Kidney (tissue), 14 donors: ENCODE results near the gene NINJ2. TPM values are rescaled to one million over a fixed set of nuclear protein-coding genes. Genes with fewer than 3 reads are reported as not detected.

Experiments used
- DNase-seq, 5 donors: peaks; one replicate each; pipeline ENCODE4 v3.0.0-alpha.2; 2013 to 2020
- FAIRE-seq: peaks from 2 replicates; lab custom pipeline; 2012; peaks lifted over from hg19 to GRCh38; lab: Jason Lieb, UNC
- H3K27ac ChIP-seq, 2 donors: one replicate each; pipeline ENCODE4 v1.7.0; 2013; ENCODE audit warnings: low read depth in 2 of 2, low read length in 2 of 2, inconsistent platforms in 1 of 2
- H3K27me3 ChIP-seq: one replicate; pipeline ENCODE4 v1.7.1; 2013; ENCODE audit warnings: low read length, inconsistent platforms; ENCODE audit not compliant: control insufficient read depth, insufficient read depth
- H3K36me3 ChIP-seq, 3 donors: one replicate each; pipeline versions ENCODE4 v1.7.0 to v1.7.1; 2013; ENCODE audit warnings: low read length in 3 of 3, control low read depth in 1 of 3, inconsistent platforms in 1 of 3; ENCODE audit not compliant: insufficient read depth in 3 of 3, control insufficient read depth in 2 of 3
- H3K4me1 ChIP-seq, 3 donors: one replicate each; pipeline versions ENCODE4 v1.7.0 to v1.7.1; 2013; ENCODE audit warnings: low read length in 3 of 3, inconsistent platforms in 1 of 3, low read depth in 1 of 3; ENCODE audit not compliant: control insufficient read depth in 2 of 3, insufficient read depth in 2 of 3
- H3K4me3 ChIP-seq, 3 donors: one replicate each; pipeline versions ENCODE4 v1.7.0 to v1.8.1; 2013; ENCODE audit warnings: low read length in 3 of 3, control low read depth in 1 of 3, inconsistent platforms in 1 of 3
- H3K9ac ChIP-seq, 3 donors: one replicate each; pipeline versions ENCODE4 v1.7.0 to v1.7.1; 2013; ENCODE audit warnings: low read length in 3 of 3, control low read depth in 1 of 3, inconsistent platforms in 1 of 3
- H3K9me3 ChIP-seq, 3 donors: one replicate each; pipeline versions ENCODE4 v1.7.0 to v1.7.1; 2013; ENCODE audit warnings: low read length in 3 of 3, control low read depth in 1 of 3, inconsistent platforms in 1 of 3; ENCODE audit not compliant: control insufficient read depth in 2 of 3, insufficient read depth in 1 of 3
- intact Hi-C: fragments of 100-400 bp; cut with DNase I; formaldehyde crosslinking; loops from one replicate; pipeline ENCODE4 v1.11.1; 2022
- polyA plus RNA-seq: library from polyadenylated mRNA; stranded (reverse); fragments of 350-450 nt; fragmentation: Illumina TruSeq; extraction: RNeasy Lipid Tissue Mini Kit (QIAGEN cat#74804); gene quantifications from one replicate; pipeline ENCODE4 v1.2.3, GENCODE V29; 2014; ENCODE audit warnings: low read depth, low replicate concordance; ENCODE audit not compliant: insufficient read depth
- total RNA-seq: library from RNA; stranded (reverse); fragmentation: NEBNext Ultra II Directional; extraction: Animal tissue kit (Norgen Biotek cat#: 25700); gene quantifications from one replicate; pipeline ENCODE4 v1.2.1, GENCODE V29; 2021
- TF ChIP-seq, protein P1 (sequence below): IDR thresholded peaks from 3 replicates; pipeline ENCODE4 v1.5.1; 2012; ENCODE audit warnings: mild to moderate bottlenecking, moderate library complexity, borderline replicate concordance; ENCODE audit not compliant: insufficient read depth; ENCODE audit errors: extremely low read depth
- donor health status: control.
- donor health status: control.
- donor health status: control.
- donor health status: control.
- donor health status: control.
- donor health status: DM: yes; HTN: yes; CAD: no.
- donor health status: Normal renal cell carcinoma (clear cell type).

The NINJ2 gene
- total and polyA plus RNA-seq, 2 donors from 2014 or later, result 0.69 to 2.8 TPM

GRCh38 chr12:581746-582145, 81.5 kb downstream of the NINJ2 start:
- FAIRE-seq (no peak), DNase-seq (peak in 1 of 5 donors; percentile 19)

GRCh38 chr12:581321-581720, 81.9 kb downstream of the NINJ2 start:
- H3K27me3 ChIP-seq, result no peaks in the 10 kb centered on the region
- intact Hi-C loops, result no loop called here
- no peaks in the 10 kb centered on the region for H3K9me3 ChIP-seq
- H3K36me3 ChIP-seq, result no peaks in the 10 kb centered on the region
- TF ChIP-seq, protein P1, sequence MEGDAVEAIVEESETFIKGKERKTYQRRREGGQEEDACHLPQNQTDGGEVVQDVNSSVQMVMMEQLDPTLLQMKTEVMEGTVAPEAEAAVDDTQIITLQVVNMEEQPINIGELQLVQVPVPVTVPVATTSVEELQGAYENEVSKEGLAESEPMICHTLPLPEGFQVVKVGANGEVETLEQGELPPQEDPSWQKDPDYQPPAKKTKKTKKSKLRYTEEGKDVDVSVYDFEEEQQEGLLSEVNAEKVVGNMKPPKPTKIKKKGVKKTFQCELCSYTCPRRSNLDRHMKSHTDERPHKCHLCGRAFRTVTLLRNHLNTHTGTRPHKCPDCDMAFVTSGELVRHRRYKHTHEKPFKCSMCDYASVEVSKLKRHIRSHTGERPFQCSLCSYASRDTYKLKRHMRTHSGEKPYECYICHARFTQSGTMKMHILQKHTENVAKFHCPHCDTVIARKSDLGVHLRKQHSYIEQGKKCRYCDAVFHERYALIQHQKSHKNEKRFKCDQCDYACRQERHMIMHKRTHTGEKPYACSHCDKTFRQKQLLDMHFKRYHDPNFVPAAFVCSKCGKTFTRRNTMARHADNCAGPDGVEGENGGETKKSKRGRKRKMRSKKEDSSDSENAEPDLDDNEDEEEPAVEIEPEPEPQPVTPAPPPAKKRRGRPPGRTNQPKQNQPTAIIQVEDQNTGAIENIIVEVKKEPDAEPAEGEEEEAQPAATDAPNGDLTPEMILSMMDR, result no peak
- H3K27ac ChIP-seq, result no peak overlapping the region
- H3K4me1 ChIP-seq, result no peaks in the 10 kb centered on the region
- DNase-seq (no peak), FAIRE-seq (no peak)
- no peak overlapping the region for H3K9ac ChIP-seq
- H3K4me3 ChIP-seq, result no peak overlapping the region

More at GRCh38 chr12:581746-582145, 81.5 kb downstream of the NINJ2 start:
- no peaks in the 10 kb centered on the region for H3K4me1 ChIP-seq
- H3K9ac ChIP-seq, result no peak overlapping the region
- intact Hi-C loops, result no loop called here
- no peak overlapping the region for H3K4me3 ChIP-seq
- TF ChIP-seq, protein P1, result no peak
- no peak overlapping the region for H3K27ac ChIP-seq
- no peaks in the 10 kb centered on the region for H3K27me3 ChIP-seq
- H3K9me3 ChIP-seq, result no peaks in the 10 kb centered on the region
- H3K36me3 ChIP-seq, result no peaks in the 10 kb centered on the region

- no peak overlapping the region for H3K9ac ChIP-seq
- H3K27ac ChIP-seq, result no peak overlapping the region
- intact Hi-C loops, result no loop called here
- peaks cover 0 to 2% (median 0%) of the 10 kb centered on the region in 3 donors for H3K4me1 ChIP-seq
- DNase-seq, result peak in 1 of 5 donors; percentile 2
- no peak for FAIRE-seq
- no peak overlapping the region for H3K4me3 ChIP-seq
- TF ChIP-seq, protein P1, result no peak
- H3K36me3 ChIP-seq, result no peaks in the 10 kb centered on the region
- no peaks in the 10 kb centered on the region for H3K9me3 ChIP-seq
- H3K27me3 ChIP-seq, result no peaks in the 10 kb centered on the region
These were observed 82.4 kb downstream of the NINJ2 start for GRCh38 chr12:580813-581212.

GRCh38 chr12:579420-580110, 83.7 kb downstream of the NINJ2 start:
- Histone ChIP-seq H3K27ac (no peak overlapping the region), H3K9me3 (no peaks in the 10 kb centered on the region), H3K4me1 (peaks cover 0 to 6% (median 0%) of the 10 kb centered on the region in 3 donors), H3K27me3 (no peaks in the 10 kb centered on the region), H3K9ac (no peak overlapping the region), H3K36me3 (no peaks in the 10 kb centered on the region), H3K4me3 (no peak overlapping the region)
- FAIRE-seq (no peak), DNase-seq (peak in 1 of 5 donors; percentile 6)
- TF ChIP-seq, protein P1, result no peak
- intact Hi-C loops, result loop anchor here (10.0 kb wide), 1 partner anchor 235 kb away; no protein-coding TSS in a partner anchor
